HL-60 (cell line): ENCODE data around the gene GNRH2.

ENCODE experiments used
- DNase-seq, 2 experiments: peaks; one replicate each; pipeline ENCODE4 v3.0.0-alpha.2; 2010 to 2020; ENCODE audit warnings: low read depth in 1 of 2, low spot score in 1 of 2
- H3K27ac ChIP-seq: fragments of 250-450 bp; sonication (Bioruptor Pico); replicated peaks from 2 replicates; pipeline ENCODE4 v1.5.1; 2020; ENCODE audit warnings: mild to moderate bottlenecking, moderate library complexity
- H3K27me3 ChIP-seq: fragments of 250-450 bp; sonication (Bioruptor Pico); 2 replicates; pipeline ENCODE4 v1.5.1; 2021; ENCODE audit warnings: mild to moderate bottlenecking, moderate library complexity; ENCODE audit not compliant: insufficient read depth, poor library complexity, severe bottlenecking
- H3K4me3 ChIP-seq: replicated peaks from 2 replicates; pipeline ENCODE4 v1.5.1; 2011; ENCODE audit warnings: mild to moderate bottlenecking, control low read depth, low read length; ENCODE audit not compliant: insufficient read depth
- GABPA ChIP-seq: IDR thresholded peaks from 2 replicates; pipeline ENCODE4 v1.6.1; 2012; ENCODE audit warnings: low read depth
- POLR2AphosphoS5 ChIP-seq: IDR thresholded peaks from 2 replicates; pipeline ENCODE4 v1.6.1; 2012; ENCODE audit warnings: low read depth
- SPI1 ChIP-seq: IDR thresholded peaks from 2 replicates; pipeline ENCODE4 v1.6.1; 2012; ENCODE audit warnings: low read depth, mild to moderate bottlenecking, borderline replicate concordance
- TF ChIP-seq, protein P1 (sequence below): IDR thresholded peaks from 2 replicates; pipeline ENCODE4 v1.6.1; 2012; ENCODE audit warnings: low read depth; ENCODE audit not compliant: insufficient replicate concordance
- TF ChIP-seq, protein P2 (sequence below): IDR thresholded peaks from one replicate; pipeline ENCODE4 v1.5.1; 2011; ENCODE audit warnings: low read length, control low read depth, inconsistent platforms; ENCODE audit not compliant: insufficient read depth

The GNRH2 gene

DNA sequence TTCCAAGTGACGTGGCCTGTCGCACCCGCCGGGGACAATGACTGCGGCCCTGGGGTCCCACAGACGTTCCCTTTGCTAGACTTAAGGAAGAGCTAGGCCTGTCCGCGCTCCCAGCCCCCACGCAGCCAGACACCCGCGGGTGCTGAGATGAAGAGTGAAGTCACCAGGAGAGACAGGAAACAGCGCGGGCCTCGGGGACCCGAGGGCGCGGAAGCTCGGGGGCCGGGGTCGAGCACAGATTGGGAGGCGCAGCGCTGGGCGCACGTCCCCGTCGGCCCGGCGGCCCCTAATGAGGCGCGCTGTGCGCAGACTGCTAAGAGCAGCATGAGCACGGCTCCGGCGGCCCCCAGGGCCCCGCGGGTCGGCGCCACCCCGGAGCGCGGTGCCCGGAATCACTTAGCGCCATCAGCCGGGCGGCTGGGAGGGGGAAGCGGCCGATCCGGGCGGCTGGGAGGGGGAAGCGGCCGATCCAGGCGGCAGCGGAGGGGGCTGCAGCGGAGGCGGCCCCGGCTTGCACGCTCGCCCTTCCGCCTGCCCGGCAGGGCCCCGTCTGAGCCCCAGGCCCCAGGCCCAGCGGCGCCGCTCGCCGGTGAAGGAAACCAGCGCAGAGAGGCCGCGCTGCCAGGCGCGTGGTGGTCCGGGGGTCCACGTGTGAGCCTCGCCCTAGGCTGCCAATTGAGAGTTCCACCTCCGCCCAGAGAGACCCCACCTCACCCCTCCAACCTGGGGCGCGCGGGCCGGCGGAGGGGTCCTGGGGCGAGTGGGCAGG is 49.4 kb downstream of the GNRH2 start:
- H3K27ac ChIP-seq, result peak overlapping the region; percentile 65
- peak overlapping the region; percentile 24 for H3K4me3 ChIP-seq
- TF ChIP-seq, protein P1, sequence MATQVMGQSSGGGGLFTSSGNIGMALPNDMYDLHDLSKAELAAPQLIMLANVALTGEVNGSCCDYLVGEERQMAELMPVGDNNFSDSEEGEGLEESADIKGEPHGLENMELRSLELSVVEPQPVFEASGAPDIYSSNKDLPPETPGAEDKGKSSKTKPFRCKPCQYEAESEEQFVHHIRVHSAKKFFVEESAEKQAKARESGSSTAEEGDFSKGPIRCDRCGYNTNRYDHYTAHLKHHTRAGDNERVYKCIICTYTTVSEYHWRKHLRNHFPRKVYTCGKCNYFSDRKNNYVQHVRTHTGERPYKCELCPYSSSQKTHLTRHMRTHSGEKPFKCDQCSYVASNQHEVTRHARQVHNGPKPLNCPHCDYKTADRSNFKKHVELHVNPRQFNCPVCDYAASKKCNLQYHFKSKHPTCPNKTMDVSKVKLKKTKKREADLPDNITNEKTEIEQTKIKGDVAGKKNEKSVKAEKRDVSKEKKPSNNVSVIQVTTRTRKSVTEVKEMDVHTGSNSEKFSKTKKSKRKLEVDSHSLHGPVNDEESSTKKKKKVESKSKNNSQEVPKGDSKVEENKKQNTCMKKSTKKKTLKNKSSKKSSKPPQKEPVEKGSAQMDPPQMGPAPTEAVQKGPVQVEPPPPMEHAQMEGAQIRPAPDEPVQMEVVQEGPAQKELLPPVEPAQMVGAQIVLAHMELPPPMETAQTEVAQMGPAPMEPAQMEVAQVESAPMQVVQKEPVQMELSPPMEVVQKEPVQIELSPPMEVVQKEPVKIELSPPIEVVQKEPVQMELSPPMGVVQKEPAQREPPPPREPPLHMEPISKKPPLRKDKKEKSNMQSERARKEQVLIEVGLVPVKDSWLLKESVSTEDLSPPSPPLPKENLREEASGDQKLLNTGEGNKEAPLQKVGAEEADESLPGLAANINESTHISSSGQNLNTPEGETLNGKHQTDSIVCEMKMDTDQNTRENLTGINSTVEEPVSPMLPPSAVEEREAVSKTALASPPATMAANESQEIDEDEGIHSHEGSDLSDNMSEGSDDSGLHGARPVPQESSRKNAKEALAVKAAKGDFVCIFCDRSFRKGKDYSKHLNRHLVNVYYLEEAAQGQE, result no peak
- TF ChIP-seq, protein P2, sequence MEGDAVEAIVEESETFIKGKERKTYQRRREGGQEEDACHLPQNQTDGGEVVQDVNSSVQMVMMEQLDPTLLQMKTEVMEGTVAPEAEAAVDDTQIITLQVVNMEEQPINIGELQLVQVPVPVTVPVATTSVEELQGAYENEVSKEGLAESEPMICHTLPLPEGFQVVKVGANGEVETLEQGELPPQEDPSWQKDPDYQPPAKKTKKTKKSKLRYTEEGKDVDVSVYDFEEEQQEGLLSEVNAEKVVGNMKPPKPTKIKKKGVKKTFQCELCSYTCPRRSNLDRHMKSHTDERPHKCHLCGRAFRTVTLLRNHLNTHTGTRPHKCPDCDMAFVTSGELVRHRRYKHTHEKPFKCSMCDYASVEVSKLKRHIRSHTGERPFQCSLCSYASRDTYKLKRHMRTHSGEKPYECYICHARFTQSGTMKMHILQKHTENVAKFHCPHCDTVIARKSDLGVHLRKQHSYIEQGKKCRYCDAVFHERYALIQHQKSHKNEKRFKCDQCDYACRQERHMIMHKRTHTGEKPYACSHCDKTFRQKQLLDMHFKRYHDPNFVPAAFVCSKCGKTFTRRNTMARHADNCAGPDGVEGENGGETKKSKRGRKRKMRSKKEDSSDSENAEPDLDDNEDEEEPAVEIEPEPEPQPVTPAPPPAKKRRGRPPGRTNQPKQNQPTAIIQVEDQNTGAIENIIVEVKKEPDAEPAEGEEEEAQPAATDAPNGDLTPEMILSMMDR, result no peak
- no peak for TF ChIP-seq GABPA
- no peak for TF ChIP-seq SPI1
- TF ChIP-seq POLR2AphosphoS5, result no peak
- no peak for DNase-seq
- H3K27me3 ChIP-seq, result no peaks in the 10 kb centered on the region

DNA sequence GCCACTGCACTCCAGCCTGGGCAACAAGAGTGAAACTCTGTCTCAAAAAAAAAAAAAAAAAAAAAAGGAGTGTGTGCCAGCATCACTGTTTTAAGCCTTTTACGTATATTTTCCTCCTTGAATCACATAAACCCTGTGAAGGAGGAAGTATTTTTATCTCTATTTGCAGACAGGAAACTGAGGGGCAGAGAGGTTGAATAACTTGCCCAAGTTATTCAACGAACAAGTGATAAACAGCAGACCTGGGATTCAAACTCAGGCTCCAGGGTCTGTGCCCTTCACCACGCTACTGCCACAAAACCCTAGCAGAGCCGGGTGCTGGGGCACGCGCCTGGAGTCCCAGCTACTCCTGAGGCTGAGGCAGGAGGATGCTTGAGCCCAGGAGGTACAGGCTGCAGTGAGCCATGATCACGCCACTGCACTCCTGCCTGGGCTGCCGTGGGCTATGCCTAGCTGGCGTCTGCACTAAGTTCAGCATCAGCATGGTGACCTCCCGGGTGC is 50.5 kb downstream of the GNRH2 start:
- Histone ChIP-seq H3K4me3 (no peak overlapping the region), H3K27me3 (no peaks in the 10 kb centered on the region)
- DNase-seq, result peak; percentile 47 to 84

GRCh38 chr20:3094848-3095629 is 51.6 kb downstream of the GNRH2 start:
- H3K27me3 ChIP-seq, result no peaks in the 10 kb centered on the region
- no peak overlapping the region for H3K27ac ChIP-seq
- DNase-seq, result no peak
- H3K4me3 ChIP-seq, result no peak overlapping the region
- TF ChIP-seq POLR2AphosphoS5 (no peak), GABPA (no peak)
- TF ChIP-seq, protein P2, result no peak
- TF ChIP-seq, protein P1, result no peak

More for the DNA sequence above, 50.5 kb downstream of the GNRH2 start:
- TF ChIP-seq GABPA (no peak), POLR2AphosphoS5 (peak; percentile 41)
- TF ChIP-seq, protein P1, result no peak
- peak overlapping the region; percentile 28 for H3K27ac ChIP-seq
